Vagina (tissue), 2 donors: ENCODE measurements around the gene KIR3DL3.
"Not testable (repeated sequence)": the region's sequence is repeated elsewhere in the genome, so short reads cannot be mapped to it uniquely, and the experiment has no call there.

Source experiments
- CTCF ChIP-seq, 3 experiments: fragments of 450-650 bp in 2 of 3; fragments of 200-600 bp in 1 of 3; sonication (generic) in 1 of 3; IDR thresholded peaks; one replicate each; pipeline ENCODE4 v1.5.1; 2017 to 2019; ENCODE audit warnings: antibody characterized with exemption in 3 of 3, mild to moderate bottlenecking in 2 of 3, moderate library complexity in 2 of 3
- POLR2A ChIP-seq, 2 donors: fragments of 450-650 bp; IDR thresholded peaks; one replicate each; pipeline ENCODE4 v1.6.1; 2017; ENCODE audit warnings: antibody characterized with exemption in 2 of 2, mild to moderate bottlenecking in 2 of 2, moderate library complexity in 2 of 2
- POLR2AphosphoS5 ChIP-seq, 2 donors: sonication (generic); formaldehyde crosslinking; IDR thresholded peaks; one replicate each; pipeline ENCODE4 v1.9.0; 2017; ENCODE audit warnings: antibody characterized with exemption in 2 of 2, mild to moderate bottlenecking in 2 of 2, low read depth in 1 of 2; ENCODE audit not compliant: insufficient read depth in 1 of 2

GRCh38 chr19:54771018-54771960 lies 47.0 kb downstream of the KIR3DL3 start:
- not testable (repeated sequence) for TF ChIP-seq POLR2AphosphoS5 (IDR thresholded peaks at IDR 0.05; ENCODE audit: insufficient read depth in 1 of 2, low read depth in 1 of 2); CTCF (IDR thresholded peaks at IDR 0.05); POLR2A (IDR thresholded peaks at IDR 0.05)
